NCI-H510A (cell line): ENCODE data around the gene CRAT.
"Not testable (repeated sequence)": the region's sequence is repeated elsewhere in the genome, so short reads cannot be mapped to it uniquely, and the experiment has no call there.

ENCODE experiments used
- DNase-seq: peaks from one replicate; lab custom pipeline; 2025; lab: John Stamatoyannopoulos, UW

CRAT gene

GRCh38 chr9:129138476-129139232, 28.1 kb upstream of the CRAT start:
- DNase-seq, result no peak

DNA sequence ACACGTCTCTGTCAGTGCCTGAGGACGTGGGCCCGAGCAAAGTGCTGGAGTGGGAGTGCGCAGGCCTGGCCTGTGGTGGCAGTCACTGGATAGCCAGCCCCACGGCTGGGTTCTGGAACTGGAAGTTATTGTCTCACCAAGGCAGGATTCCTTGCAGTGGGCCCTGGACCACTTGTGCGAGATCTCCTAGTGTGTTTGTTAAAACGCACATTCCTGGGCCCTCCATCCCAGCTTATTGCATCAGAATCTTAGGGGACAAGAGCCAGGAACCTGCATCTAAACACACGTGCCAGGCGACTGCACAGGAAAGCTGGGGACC, 27.5 kb upstream of the CRAT start:
- no peak for DNase-seq

GRCh38 chr9:129137292-129138143, 26.9 kb upstream of the CRAT start:
- DNase-seq, result no peak

DNA sequence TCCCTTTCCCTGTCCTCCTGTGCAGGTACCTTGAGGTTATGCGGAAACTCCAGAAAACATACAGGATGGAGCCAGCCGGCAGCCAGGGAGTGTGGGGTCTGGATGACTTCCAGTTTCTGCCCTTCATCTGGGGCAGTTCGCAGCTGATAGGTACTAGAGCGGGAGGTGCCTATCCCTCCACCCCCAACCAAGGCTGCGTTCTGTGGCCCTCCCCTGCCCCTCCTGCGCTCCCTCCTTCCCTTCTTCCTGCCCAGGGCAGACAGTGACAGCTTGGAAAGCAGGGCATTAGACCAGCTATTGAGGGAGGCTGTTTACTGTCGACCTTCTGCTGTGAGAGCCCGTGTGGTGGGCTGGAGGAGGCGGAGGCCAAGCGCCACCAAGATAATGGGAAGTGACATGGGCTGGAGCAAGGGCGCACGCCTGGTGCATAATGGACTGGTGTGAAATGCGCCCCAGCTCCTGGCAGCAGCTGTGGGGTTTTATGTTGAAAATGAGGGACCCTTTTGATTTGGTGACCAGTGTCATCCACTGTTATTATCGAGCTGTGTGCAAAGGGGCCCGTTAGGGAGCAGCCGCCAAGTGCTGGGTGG, 25.9 kb upstream of the CRAT start:
- no peak for DNase-seq

DNA sequence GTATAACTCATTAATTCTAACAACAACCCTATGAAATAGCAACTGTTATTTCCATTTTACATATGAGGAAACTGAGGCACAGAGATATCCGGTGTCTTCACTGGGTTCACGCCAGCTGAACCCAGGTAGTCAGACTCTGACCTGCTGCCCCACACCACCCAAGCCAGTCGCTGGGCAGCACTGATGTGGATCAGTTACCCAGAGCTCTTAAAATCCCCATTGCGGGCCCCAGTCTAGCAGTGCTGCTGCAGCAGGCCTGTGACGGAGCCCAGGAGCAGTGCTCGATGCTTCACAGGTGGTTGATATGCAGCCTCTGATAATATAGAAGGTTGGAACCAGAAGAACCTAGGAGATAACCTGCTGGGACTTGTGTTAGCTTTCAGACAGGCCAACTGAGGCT, 24.9 kb upstream of the CRAT start:
- DNase-seq, result no peak

DNA sequence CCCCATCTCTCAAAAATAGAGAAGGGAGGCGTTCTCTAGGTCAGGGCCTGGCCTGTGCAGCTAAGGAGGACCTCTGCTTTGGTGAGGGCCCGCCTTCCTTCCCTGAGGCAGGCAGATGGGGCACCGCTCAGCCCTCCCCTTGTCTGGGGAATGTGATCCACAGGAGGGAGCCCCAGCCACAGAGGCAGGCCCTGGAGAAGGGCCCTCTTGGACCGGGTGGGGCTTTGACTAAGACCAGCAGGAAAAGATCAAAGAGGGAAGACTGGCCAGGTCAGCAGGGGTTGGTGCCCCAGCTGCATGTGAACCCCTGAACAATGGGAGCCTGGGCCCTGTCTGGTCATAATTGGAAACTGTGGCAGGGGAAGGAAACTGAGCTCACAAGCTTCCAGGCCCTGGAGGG, 22.5 kb upstream of the CRAT start:
- DNase-seq, result no peak

GRCh38 chr9:129131300-129132145, 20.9 kb upstream of the CRAT start:
- DNase-seq, result no peak

DNA sequence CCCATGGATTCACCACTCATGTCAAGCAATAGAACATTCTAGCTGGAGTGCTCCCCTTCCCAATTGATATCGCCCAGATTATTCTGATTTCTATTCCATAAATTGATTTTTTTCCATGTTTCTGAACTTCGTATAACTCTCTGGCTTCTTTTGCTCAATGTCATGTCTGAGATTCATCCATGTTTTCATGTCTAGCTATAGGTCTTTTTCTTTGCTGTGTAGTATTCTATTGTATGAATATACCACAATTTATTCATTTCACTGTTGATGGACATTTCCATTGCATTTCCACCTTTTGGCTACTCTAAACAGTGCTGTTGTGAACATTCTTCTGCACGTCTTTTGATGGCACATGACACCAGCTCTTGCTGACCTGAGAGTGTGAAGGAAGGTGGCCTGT, 20.2 kb upstream of the CRAT start:
- no peak for DNase-seq

- not testable (repeated sequence) for DNase-seq
These were observed 19.7 kb upstream of the CRAT start for GRCh38 chr9:129130271-129130670.

GRCh38 chr9:129128689-129129088, 18.1 kb upstream of the CRAT start:
- no peak for DNase-seq

- DNase-seq, result no peak
These were observed 16.4 kb upstream of the CRAT start for GRCh38 chr9:129126749-129127618.

DNA sequence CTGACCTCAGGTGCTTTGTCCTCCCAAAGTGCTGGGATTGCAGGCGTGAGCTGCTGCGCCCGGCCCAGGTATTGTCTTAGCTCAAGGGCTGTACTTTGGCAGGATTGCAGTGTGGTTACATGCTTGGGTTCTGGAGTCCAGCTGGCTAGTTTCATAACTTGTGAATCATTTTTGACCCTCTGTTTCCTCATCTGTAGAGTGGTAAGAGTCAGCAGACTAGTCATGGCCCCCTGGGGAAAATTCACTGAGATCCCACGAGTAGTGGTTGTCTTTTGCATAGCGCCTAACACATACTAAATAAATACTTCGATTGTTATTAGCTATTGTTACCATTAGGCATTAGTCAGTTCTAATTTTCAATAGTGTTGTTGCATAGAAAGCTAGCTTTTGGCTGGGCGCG, 14.9 kb upstream of the CRAT start:
- no peak for DNase-seq

DNA sequence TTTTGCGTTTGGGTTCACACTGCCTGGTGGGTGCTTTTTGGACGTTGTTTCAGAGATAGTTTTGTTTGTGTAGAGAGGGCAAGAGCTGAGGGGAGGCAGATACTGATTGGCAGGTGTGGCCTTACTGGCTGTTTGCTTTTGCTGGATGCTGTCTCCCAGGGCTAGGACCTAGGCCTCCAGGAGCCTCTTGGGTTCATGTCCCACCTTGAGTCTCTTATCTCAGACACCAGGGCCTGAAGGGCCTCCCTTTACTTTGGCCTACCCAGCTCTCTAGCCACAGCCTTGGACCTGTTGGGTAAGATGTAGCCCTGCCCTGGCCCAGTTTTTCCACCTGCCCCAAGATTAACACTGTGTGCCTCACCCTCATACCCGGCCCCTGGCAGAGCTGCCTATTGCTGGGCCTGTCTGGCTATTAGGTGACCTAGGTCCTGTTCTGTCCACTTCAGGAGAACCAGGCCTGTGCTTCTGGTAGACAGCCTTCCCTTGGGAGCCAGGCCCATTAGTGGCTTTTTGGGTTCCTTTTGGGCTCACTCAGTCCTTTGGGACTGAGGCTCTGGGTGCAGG, 14.0 kb upstream of the CRAT start:
- no peak for DNase-seq

GRCh38 chr9:129122976-129123375, 12.4 kb upstream of the CRAT start:
- DNase-seq, result not testable (repeated sequence)

DNA sequence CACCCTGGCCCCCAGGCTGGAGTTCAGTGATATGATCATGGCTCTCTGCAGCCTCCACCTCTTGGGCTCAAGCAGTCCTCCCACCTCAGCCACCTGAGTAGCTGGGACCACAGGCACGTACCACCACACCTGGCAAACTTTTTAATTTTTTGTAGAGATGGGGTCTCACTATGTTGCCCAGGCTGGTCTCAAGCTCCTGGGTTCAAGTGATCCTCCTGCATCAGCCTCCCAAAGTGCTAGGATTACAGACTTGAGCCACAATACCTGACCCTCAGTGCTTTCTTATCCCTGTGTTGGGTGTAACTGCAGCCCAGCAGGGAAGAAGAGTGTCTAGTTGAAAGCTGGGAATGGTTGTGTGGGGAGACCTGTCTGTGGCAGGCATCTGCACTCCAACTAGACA, 11.5 kb upstream of the CRAT start:
- no peak for DNase-seq

GRCh38 chr9:129121483-129121882, 10.9 kb upstream of the CRAT start:
- no peak for DNase-seq

- DNase-seq, result no peak
These were observed 8.2 kb upstream of the CRAT start for GRCh38 chr9:129118799-129119198.

DNA sequence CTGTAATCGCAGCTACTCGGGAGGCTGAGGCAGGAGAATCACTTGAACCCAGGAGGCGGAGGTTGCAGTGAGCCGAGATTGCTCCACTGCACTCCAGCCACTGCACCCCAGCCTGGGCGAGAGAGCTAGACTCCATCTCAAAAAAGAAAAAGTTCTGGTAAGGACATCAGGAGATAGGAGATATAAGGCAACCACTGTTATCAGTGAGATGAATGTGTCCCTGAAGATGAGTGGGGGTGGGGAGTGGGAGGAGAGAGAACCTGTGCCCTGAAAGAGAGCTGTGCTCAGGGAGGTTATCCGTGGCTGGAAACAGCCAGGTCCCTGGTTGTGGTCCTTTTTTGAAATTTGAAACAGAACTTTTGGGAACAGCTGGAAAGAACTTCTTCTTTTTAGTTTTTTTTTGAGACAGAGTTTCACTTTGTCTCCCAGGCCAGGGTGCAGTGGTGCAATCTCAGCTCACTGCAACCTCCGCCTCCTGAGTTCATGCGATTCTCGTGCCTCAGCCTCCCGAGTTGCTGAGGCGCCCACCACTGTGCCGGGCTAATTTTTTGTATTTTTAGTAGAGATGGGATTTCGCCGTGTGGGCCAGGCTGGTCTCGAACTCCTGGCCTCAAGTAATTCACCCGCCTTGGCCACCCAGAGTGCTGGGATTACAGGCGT, 3.2 kb upstream of the CRAT start:
- no peak for DNase-seq

DNA sequence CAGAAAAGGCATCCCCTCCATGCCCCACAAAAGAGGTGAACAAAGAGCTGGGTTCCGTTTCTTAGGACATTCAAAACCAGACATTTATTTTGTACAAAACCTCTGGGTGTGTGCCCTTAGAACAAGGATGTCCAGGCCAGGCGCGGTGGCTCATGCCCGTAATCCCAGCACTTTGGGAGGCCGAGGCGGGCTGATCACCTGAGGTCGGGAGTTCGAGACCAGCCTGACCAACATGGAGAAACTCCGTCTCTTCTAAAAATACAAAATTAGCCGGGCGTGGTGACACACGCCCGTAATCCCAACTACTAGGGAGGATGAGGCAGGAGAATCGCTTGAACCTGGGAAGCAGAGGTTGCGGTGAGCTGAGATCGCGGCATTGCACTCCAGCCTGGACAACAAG, 1.9 kb upstream of the CRAT start:
- not testable (repeated sequence) for DNase-seq

DNA sequence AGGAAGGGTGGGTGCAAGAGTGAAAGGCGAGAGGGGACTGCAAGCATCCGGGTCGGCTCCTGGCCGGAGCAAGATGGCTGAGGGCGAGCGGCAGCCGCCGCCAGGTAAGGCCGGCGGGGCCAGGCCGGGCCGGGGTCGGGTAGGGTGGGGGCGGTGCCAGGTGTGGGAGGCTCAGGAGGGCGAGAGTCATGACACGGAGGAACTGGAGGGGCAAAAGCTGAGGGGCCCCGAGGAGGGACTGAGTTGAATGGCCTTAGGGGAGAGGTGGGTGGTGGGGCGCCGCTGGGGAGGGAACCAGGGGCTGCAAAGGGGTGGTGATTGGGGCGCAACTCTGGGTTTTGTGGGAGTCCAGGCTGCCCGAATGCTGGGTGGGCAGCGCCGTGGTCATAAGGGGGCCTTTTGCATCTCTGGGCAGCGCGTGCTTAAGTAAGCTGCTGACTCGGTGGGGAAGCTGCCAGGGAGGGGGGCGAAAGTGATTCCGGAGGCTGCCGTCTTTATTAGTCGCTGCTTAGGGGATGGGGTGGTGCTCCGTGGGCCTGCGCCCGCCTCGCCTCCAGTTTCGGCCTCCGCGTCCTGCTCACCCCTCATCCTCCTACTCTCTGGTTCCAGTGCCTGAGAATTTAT, 1.0 kb upstream of the CRAT start:
- no peak for DNase-seq
